ENCODE measurements around the gene RPL18A. TPM values are rescaled to one million over a fixed set of nuclear protein-coding genes. Genes with fewer than 3 reads are reported as not detected.

The RPL18A gene
- total and polyA plus RNA-seq, 2 of the 13 experiments (the other 11 are each of a cell fraction or from before 2014, with no cell fraction given), result 1,471 to 2,004 TPM

GRCh38 chr19:17861542-17862402, 2.1 kb downstream of the RPL18A start (continued):
- peak; percentile 8; the same call in 1 of the 2 replicates for TF ChIP-seq ZNF687 (CRISPR knock-in tag; IDR thresholded peaks at IDR 0.05)
- peak; percentile 39 for TF ChIP-seq POLR2G (IDR thresholded peaks at IDR 0.05; ENCODE audit: low read depth, low read length)
- TF ChIP-seq NRL (CRISPR knock-in tag; IDR thresholded peaks at IDR 0.05; ENCODE audit: borderline replicate concordance), result 0 out of 2 replicates have a peak, but pooled peaks have one; percentile 34
- 0 out of 2 replicates have a peak, but pooled peaks have one; percentile 25 for TF ChIP-seq ZNF280B (CRISPR knock-in tag; IDR thresholded peaks at IDR 0.05; ENCODE audit: borderline replicate concordance)

Measured in HepG2 (cell line).